Skeletal muscle tissue (tissue), 4 donors: ENCODE measurements around the gene RDX. TPM values are rescaled to one million over a fixed set of nuclear protein-coding genes. Genes with fewer than 3 reads are reported as not detected.
A peak's percentile ranks its signal among the peaks of the same experiment; 100 is the strongest.

Experiments used
- H3K27ac ChIP-seq: one replicate; pipeline ENCODE4 v1.7.0; 2013; ENCODE audit warnings: mild to moderate bottlenecking, low read depth, low read length, inconsistent platforms
- H3K27me3 ChIP-seq, 3 donors: one replicate each; pipeline ENCODE4 v1.7.0; 2013; ENCODE audit warnings: low read length in 3 of 3; ENCODE audit not compliant: control insufficient read depth in 3 of 3, insufficient read depth in 3 of 3
- H3K36me3 ChIP-seq, 3 donors: one replicate each; pipeline ENCODE4 v1.7.0; 2013; ENCODE audit warnings: low read length in 3 of 3; ENCODE audit not compliant: control insufficient read depth in 3 of 3, insufficient read depth in 3 of 3
- H3K4me1 ChIP-seq, 3 donors: one replicate each; pipeline ENCODE4 v1.7.0; 2013; ENCODE audit warnings: low read length in 3 of 3, mild to moderate bottlenecking in 3 of 3; ENCODE audit not compliant: control insufficient read depth in 3 of 3, insufficient read depth in 3 of 3
- H3K4me3 ChIP-seq, 3 donors: one replicate each; pipeline ENCODE4 v1.7.0; 2013; ENCODE audit warnings: low read length in 3 of 3
- H3K9ac ChIP-seq, 3 donors: one replicate each; pipeline ENCODE4 v1.7.0; 2013; ENCODE audit warnings: low read length in 3 of 3, mild to moderate bottlenecking in 3 of 3, moderate library complexity in 2 of 3, low read depth in 1 of 3
- H3K9me3 ChIP-seq, 3 donors: one replicate each; pipeline ENCODE4 v1.7.0; 2013; ENCODE audit warnings: low read length in 3 of 3; ENCODE audit not compliant: control insufficient read depth in 3 of 3
- total RNA-seq: library from RNA; depleted of rRNA; stranded (reverse); fragments of >200 nt; gene quantifications from one replicate; pipeline ENCODE4 v1.2.3, GENCODE V29; 2014
- donor health status: Osteomylitis.

Gene RDX
- total RNA-seq, 1 donor from 2014 or later = 56.4 TPM

- Histone ChIP-seq H3K36me3 (no peaks in the 10 kb centered on the region), H3K4me1 (no peaks in the 10 kb centered on the region), H3K27me3 (no peaks in the 10 kb centered on the region), H3K9me3 (no peaks in the 10 kb centered on the region), H3K27ac (no peak overlapping the region), H3K9ac (no peak overlapping the region), H3K4me3 (no peak overlapping the region)
Observed at GRCh38 chr11:110305169-110306018, 9.0 kb upstream of the RDX start.

GRCh38 chr11:110303414-110303826 is 7.0 kb upstream of the RDX start:
- H3K9ac ChIP-seq = no peak overlapping the region
- H3K36me3 ChIP-seq = no peaks in the 10 kb centered on the region
- H3K9me3 ChIP-seq = no peaks in the 10 kb centered on the region
- no peaks in the 10 kb centered on the region for H3K27me3 ChIP-seq
- no peaks in the 10 kb centered on the region for H3K4me1 ChIP-seq
- H3K27ac ChIP-seq = no peak overlapping the region
- no peak overlapping the region for H3K4me3 ChIP-seq

GRCh38 chr11:110301577-110301976 is 5.2 kb upstream of the RDX start:
- Histone ChIP-seq H3K36me3 (no peaks in the 10 kb centered on the region), H3K27ac (no peak overlapping the region), H3K9ac (no peak overlapping the region), H3K9me3 (no peaks in the 10 kb centered on the region), H3K27me3 (no peaks in the 10 kb centered on the region), H3K4me3 (no peak overlapping the region), H3K4me1 (peaks cover 0 to 5% (median 3%) of the 10 kb centered on the region in 3 donors)

GRCh38 chr11:110301032-110301431 is 4.6 kb upstream of the RDX start:
- H3K4me3 ChIP-seq = no peak overlapping the region
- no peaks in the 10 kb centered on the region for H3K9me3 ChIP-seq
- H3K36me3 ChIP-seq = no peaks in the 10 kb centered on the region
- peaks cover 0 to 5% (median 3%) of the 10 kb centered on the region in 3 donors for H3K4me1 ChIP-seq
- no peak overlapping the region for H3K9ac ChIP-seq
- no peaks in the 10 kb centered on the region for H3K27me3 ChIP-seq
- no peak overlapping the region for H3K27ac ChIP-seq

GRCh38 chr11:110299006-110299785 is 2.8 kb upstream of the RDX start:
- no peak overlapping the region for H3K27ac ChIP-seq
- peaks cover 3 to 8% (median 8%) of the 10 kb centered on the region in 3 donors for H3K4me1 ChIP-seq
- H3K9me3 ChIP-seq = no peaks in the 10 kb centered on the region
- H3K36me3 ChIP-seq = no peaks in the 10 kb centered on the region
- no peaks in the 10 kb centered on the region for H3K27me3 ChIP-seq
- no peak overlapping the region for H3K9ac ChIP-seq
- H3K4me3 ChIP-seq = no peak overlapping the region

GRCh38 chr11:110298301-110298765 is 1.9 kb upstream of the RDX start:
- Histone ChIP-seq H3K36me3 (no peaks in the 10 kb centered on the region), H3K27ac (no peak overlapping the region), H3K4me1 (peaks cover 9 to 15% (median 12%) of the 10 kb centered on the region in 3 donors), H3K9ac (no peak overlapping the region), H3K9me3 (no peaks in the 10 kb centered on the region), H3K4me3 (no peak overlapping the region), H3K27me3 (no peaks in the 10 kb centered on the region)

GRCh38 chr11:110297726-110298300 is 1.4 kb upstream of the RDX start:
- peaks cover 11 to 19% (median 17%) of the 10 kb centered on the region in 3 donors for H3K4me1 ChIP-seq
- no peak overlapping the region for H3K4me3 ChIP-seq
- H3K36me3 ChIP-seq = no peaks in the 10 kb centered on the region
- H3K9ac ChIP-seq = no peak overlapping the region
- H3K27me3 ChIP-seq = no peaks in the 10 kb centered on the region
- H3K27ac ChIP-seq = no peak overlapping the region
- no peaks in the 10 kb centered on the region for H3K9me3 ChIP-seq

GRCh38 chr11:110297076-110297725 is 787 bp upstream of the RDX start:
- Histone ChIP-seq H3K4me1 (peaks cover 11 to 19% (median 17%) of the 10 kb centered on the region in 3 donors), H3K4me3 (peak overlapping the region; percentile 70 to 84 (median 83)), H3K27ac (peak overlapping the region; percentile 95), H3K9me3 (no peaks in the 10 kb centered on the region), H3K36me3 (no peaks in the 10 kb centered on the region), H3K27me3 (no peaks in the 10 kb centered on the region), H3K9ac (peak overlapping the region; percentile 70 to 96 (median 74))

- peak overlapping the region; percentile 83 to 84 (median 83) for H3K4me3 ChIP-seq
- H3K36me3 ChIP-seq = peaks cover 0 to 2% (median 0%) of the 10 kb centered on the region in 3 donors
- H3K27me3 ChIP-seq = no peaks in the 10 kb centered on the region
- peaks cover 16 to 21% (median 17%) of the 10 kb centered on the region in 3 donors for H3K4me1 ChIP-seq
- H3K27ac ChIP-seq = peak overlapping the region; percentile 95
- H3K9me3 ChIP-seq = no peaks in the 10 kb centered on the region
- H3K9ac ChIP-seq = peak overlapping the region; percentile 84 to 96 (median 94)
Observed at GRCh38 chr11:110295531-110296225, 736 bp downstream of the RDX start.
